ENCODE results near the gene ASIP. TPM values are rescaled to one million over a fixed set of nuclear protein-coding genes. Genes with fewer than 3 reads are reported as not detected.

Gene ASIP
- total RNA-seq, 1 donor from 2014 or later, result not detected

- no peak for FAIRE-seq
- no peaks in the 10 kb centered on the region for H3K27me3 ChIP-seq (ENCODE audit: control insufficient read depth, insufficient read depth, low read length)
These were observed 61.7 kb downstream of the ASIP start, which contains the start of gene AHCY for GRCh38 chr20:34302723-34303533. TSS of gene AHCY (minus strand) at chr20:34303355. CDS start at chr20:34303270, 85 bp downstream.

DNA sequence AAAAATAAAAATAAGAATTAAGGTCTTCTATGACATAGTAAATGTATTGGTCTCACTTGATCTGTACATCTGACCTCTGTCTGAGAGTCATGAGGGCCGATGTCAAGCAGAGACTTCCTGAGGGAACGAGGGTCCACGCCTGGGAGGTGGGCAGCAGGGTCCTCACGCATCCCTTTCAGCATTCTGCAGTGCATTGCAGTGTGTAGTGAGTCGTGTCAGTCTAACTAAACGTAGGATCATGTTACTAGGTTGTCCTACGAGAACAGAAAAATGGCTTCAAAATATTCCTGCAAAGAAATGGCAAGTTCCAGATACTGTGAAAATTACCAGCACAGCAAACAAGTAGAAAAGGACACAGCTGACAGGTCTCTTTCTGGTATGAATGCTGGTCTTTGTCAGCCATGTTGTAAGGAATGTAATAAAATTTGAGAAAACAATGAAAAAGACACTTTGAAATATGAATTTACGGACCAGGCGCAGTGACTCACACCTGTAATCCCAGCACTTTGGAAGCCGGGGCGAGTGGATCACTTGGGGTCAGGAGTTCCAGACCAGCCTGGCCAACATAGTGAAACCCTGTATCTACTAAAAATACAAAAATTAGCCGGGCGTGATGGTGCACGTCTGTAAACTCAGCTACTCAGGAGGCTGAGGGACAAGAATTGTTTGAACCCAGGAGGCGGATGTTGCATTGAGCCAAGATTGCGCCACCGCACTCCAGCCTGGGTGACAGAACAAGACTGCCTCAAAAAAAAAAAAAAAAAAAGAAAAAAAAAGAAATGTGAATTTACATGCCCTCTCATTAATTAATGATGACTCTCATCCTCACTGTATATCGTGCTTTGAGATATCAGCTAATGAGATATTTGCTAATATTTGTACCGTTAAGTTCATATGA is 64.4 kb downstream of the ASIP start:
- DNase-seq (ENCODE audit: low read depth) (peak; percentile 61), FAIRE-seq (no peak)
- H3K36me3 ChIP-seq (ENCODE audit: control insufficient read depth, insufficient read depth, low read length), result peaks cover 2% of the 10 kb centered on the region
- no peak overlapping the region for H3K4me3 ChIP-seq (ENCODE audit: low read depth, low read length)
- H3K27me3 ChIP-seq (ENCODE audit: control insufficient read depth, insufficient read depth, low read length), result no peaks in the 10 kb centered on the region
- no peak for TF ChIP-seq CTCF (IDR thresholded peaks at IDR 0.05; ENCODE audit: insufficient read depth, low read length, severe bottlenecking)

More at GRCh38 chr20:34302723-34303533, 61.7 kb downstream of the ASIP start, which contains the start of gene AHCY:
- H3K4me3 ChIP-seq (ENCODE audit: low read depth, low read length), result peak within 1 kb of the TSS; percentile 58
- TF ChIP-seq CTCF (IDR thresholded peaks at IDR 0.05; ENCODE audit: insufficient read depth, low read length, severe bottlenecking), result no peak
- H3K36me3 ChIP-seq (ENCODE audit: control insufficient read depth, insufficient read depth, low read length), result peaks cover 2% of the 10 kb centered on the region
- DNase-seq (ENCODE audit: low read depth), result peak; percentile 98

- no peak for TF ChIP-seq CTCF (IDR thresholded peaks at IDR 0.05; ENCODE audit: insufficient read depth, low read length, severe bottlenecking)
- no peaks in the 10 kb centered on the region for H3K27me3 ChIP-seq (ENCODE audit: control insufficient read depth, insufficient read depth, low read length)
- H3K4me3 ChIP-seq (ENCODE audit: low read depth, low read length), result no peak overlapping the region
- DNase-seq (ENCODE audit: low read depth), result no peak
- no peak for FAIRE-seq
- no peaks in the 10 kb centered on the region for H3K36me3 ChIP-seq (ENCODE audit: control insufficient read depth, insufficient read depth, low read length)
These were observed 68.5 kb downstream of the ASIP start for GRCh38 chr20:34309691-34310090.

DNA sequence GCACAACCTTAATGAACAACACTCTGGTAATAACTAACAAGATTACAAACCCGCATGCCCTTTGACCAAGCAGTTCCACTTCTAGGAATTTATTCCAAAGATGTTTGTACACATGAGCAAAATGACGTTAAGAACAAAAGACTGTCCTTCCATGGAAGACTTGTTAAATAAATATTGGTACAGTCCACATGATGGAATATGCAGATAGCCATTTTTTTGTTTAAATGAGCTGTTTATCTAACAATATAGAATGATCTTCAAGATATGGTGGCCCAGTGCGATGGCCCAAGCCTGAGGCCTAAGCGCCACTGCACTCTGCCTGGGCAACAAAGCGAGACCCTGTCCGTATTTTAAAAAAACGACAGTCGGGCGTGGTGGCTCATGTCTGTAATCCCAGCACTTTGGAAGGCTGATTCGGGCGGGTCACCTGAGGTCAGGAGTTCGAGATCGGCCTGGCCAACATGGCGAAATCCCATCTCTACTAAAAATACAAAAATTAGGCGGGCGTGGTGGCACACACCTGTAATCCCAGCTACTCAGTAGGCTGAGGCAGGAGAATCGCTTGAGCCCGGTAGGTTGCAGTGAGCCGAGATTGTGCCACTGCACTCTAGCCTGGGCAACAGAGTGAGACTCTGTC is 69.4 kb downstream of the ASIP start:
- DNase-seq (ENCODE audit: low read depth) (no peak), FAIRE-seq (no peak)
- H3K4me3 ChIP-seq (ENCODE audit: low read depth, low read length), result no peak overlapping the region
- no peaks in the 10 kb centered on the region for H3K36me3 ChIP-seq (ENCODE audit: control insufficient read depth, insufficient read depth, low read length)
- H3K27me3 ChIP-seq (ENCODE audit: control insufficient read depth, insufficient read depth, low read length), result no peaks in the 10 kb centered on the region
- no peak for TF ChIP-seq CTCF (IDR thresholded peaks at IDR 0.05; ENCODE audit: insufficient read depth, low read length, severe bottlenecking)

DNA sequence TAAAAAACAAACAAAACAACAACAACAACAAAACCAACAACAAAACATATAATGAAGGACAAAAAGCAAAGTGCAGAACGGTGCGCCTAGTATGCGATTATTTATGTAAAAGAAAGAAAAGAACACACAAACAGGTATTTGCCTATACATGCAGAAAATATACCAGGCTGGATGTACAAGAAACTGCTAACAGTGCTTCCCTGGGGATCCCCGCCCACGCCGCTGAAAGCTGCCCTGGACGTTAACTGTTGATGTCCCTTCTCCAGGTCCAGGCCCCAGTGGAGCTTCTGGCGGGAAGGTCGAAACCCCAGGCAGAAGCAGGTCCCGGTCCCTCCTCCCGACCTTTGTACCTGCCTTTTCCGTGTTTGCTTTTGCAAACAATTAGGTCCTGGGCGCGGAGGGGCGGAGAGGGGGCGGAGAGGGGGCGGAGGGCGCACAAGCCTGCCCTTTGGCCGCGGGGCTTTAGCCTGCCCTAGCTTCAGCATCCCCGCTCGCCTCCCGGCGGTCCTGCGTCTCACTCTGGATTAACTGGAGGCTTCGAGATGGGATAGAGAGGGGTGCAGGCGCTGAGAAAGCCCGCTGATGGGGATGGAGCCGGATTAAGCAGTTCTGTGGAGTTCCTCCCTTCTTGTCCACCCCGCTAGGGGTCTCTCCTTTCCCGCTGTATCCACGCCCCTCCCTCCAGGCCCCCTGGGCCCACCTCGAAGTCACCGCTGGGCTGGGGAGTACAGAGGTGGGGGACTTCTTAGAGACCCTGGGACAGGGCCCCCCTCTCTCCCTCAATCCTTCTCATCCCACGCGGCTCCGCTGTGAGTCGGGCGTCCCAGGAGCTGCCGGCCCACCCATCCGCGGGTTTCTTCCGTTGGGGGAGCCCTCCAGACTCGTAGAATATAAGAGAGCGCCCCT is 70.1 kb downstream of the ASIP start:
- FAIRE-seq, result no peak
- DNase-seq (ENCODE audit: low read depth), result no peak
- Histone ChIP-seq H3K4me3 (ENCODE audit: low read depth, low read length) (no peak overlapping the region), H3K36me3 (ENCODE audit: control insufficient read depth, insufficient read depth, low read length) (no peaks in the 10 kb centered on the region), H3K27me3 (ENCODE audit: control insufficient read depth, insufficient read depth, low read length) (no peaks in the 10 kb centered on the region)
- TF ChIP-seq CTCF (IDR thresholded peaks at IDR 0.05; ENCODE audit: insufficient read depth, low read length, severe bottlenecking), result peak; percentile 16
